Prostate gland (tissue), 2 donors: ENCODE data around the gene TNFSF11.

Experiments used
- CTCF ChIP-seq, 4 experiments: fragments of 200-600 bp in 2 of 4; fragments of 450-650 bp in 2 of 4; sonication (generic) in 2 of 4; IDR thresholded peaks; 1 replicate in 3 of 4; 2 replicates in 1 of 4; pipeline ENCODE4 v1.5.1; 2016 to 2019; ENCODE audit warnings: antibody characterized with exemption in 4 of 4, mild to moderate bottlenecking in 2 of 4, moderate library complexity in 2 of 4
- POLR2A ChIP-seq: fragments of 450-650 bp; IDR thresholded peaks from one replicate; pipeline ENCODE4 v1.6.1; 2016; ENCODE audit warnings: antibody characterized with exemption, mild to moderate bottlenecking

- TF ChIP-seq CTCF (IDR thresholded peaks at IDR 0.05) = no peak
- no peak for TF ChIP-seq POLR2A
Observed at GRCh38 chr13:42538996-42539395, 35.0 kb upstream of the TNFSF11 start.
